Colonic mucosa (tissue), 4 donors: ENCODE data around the gene GALNT9. TPM values are rescaled to one million over a fixed set of nuclear protein-coding genes. Genes with fewer than 3 reads are reported as not detected.

Source experiments
- DNase-seq: peaks from one replicate; pipeline ENCODE4 v3.0.0-alpha.2; 2020
- H3K27ac ChIP-seq: fragments of 200-600 bp; one replicate; pipeline ENCODE4 v1.8.0; 2021
- H3K27me3 ChIP-seq: fragments of 200-600 bp; one replicate; pipeline ENCODE4 v1.8.0; 2021
- H3K36me3 ChIP-seq: fragments of 200-600 bp; one replicate; pipeline ENCODE4 v1.8.0; 2021
- H3K4me1 ChIP-seq: fragments of 200-600 bp; one replicate; pipeline ENCODE4 v1.8.0; 2021; ENCODE audit warnings: mild to moderate bottlenecking
- H3K4me3 ChIP-seq: fragments of 200-600 bp; one replicate; pipeline ENCODE4 v1.8.0; 2021
- H3K9ac ChIP-seq, 2 donors: one replicate each; pipeline ENCODE4 v1.7.0; 2013; ENCODE audit warnings: control low read depth in 2 of 2, low read depth in 2 of 2, low read length in 2 of 2
- H3K9me3 ChIP-seq: fragments of 200-600 bp; one replicate; pipeline ENCODE4 v1.8.0; 2021
- CTCF ChIP-seq: fragments of 200-600 bp; IDR thresholded peaks from one replicate; pipeline ENCODE4 v1.8.0; 2022; ENCODE audit warnings: antibody characterized with exemption, mild to moderate bottlenecking
- intact Hi-C: fragments of 100-400 bp; cut with DNase I; formaldehyde crosslinking; loops from one replicate; pipeline ENCODE4 v1.14.1; 2022
- total RNA-seq, 2 donors: library from RNA; stranded (reverse); fragmentation: NEBNext Ultra II Directional in 1 of 2; extraction: Animal tissue kit (Norgen Biotek cat#: 25700) in 1 of 2; gene quantifications; one replicate each; pipeline ENCODE4 v1.2.1, GENCODE V29; 2021
- donor health status: healthy.
- donor health status: DM: no; HTN: no; CAD: no.
- donor health status: DM: no; HTN: no; CAD: no.

The GALNT9 gene
- total RNA-seq, 2 donors from 2014 or later, result 0.45 TPM; not detected in 1

- no peak for DNase-seq
- Histone ChIP-seq H3K4me3 (no peak overlapping the region), H3K9me3 (no peaks in the 10 kb centered on the region), H3K27ac (no peak overlapping the region), H3K27me3 (no peaks in the 10 kb centered on the region), H3K9ac (no peak overlapping the region), H3K36me3 (no peaks in the 10 kb centered on the region), H3K4me1 (no peaks in the 10 kb centered on the region)
- no peak for TF ChIP-seq CTCF
- intact Hi-C loops, result no loop called here
These were observed 156.0 kb downstream of the GALNT9 start for GRCh38 chr12:132173135-132174014.

- H3K27ac ChIP-seq, result no peak overlapping the region
- H3K9ac ChIP-seq, result no peak overlapping the region
- TF ChIP-seq CTCF, result no peak
- H3K9me3 ChIP-seq, result no peaks in the 10 kb centered on the region
- intact Hi-C loops, result no loop called here
- no peaks in the 10 kb centered on the region for H3K27me3 ChIP-seq
- no peaks in the 10 kb centered on the region for H3K4me1 ChIP-seq
- H3K36me3 ChIP-seq, result no peaks in the 10 kb centered on the region
- no peak for DNase-seq
- H3K4me3 ChIP-seq, result no peak overlapping the region
These were observed 156.8 kb downstream of the GALNT9 start for GRCh38 chr12:132172619-132173018.

- no peak for TF ChIP-seq CTCF
- Histone ChIP-seq H3K4me3 (no peak overlapping the region), H3K27ac (no peak overlapping the region), H3K9ac (no peak overlapping the region), H3K9me3 (no peaks in the 10 kb centered on the region), H3K36me3 (no peaks in the 10 kb centered on the region), H3K4me1 (no peaks in the 10 kb centered on the region), H3K27me3 (no peaks in the 10 kb centered on the region)
- intact Hi-C loops, result no loop called here
- no peak for DNase-seq
These were observed 157.3 kb downstream of the GALNT9 start for GRCh38 chr12:132171968-132172521.

GRCh38 chr12:132171293-132171967 lies 158.0 kb downstream of the GALNT9 start:
- H3K9ac ChIP-seq, result no peak overlapping the region
- H3K4me3 ChIP-seq, result no peak overlapping the region
- no peaks in the 10 kb centered on the region for H3K27me3 ChIP-seq
- TF ChIP-seq CTCF, result no peak
- no peak overlapping the region for H3K27ac ChIP-seq
- no peaks in the 10 kb centered on the region for H3K36me3 ChIP-seq
- DNase-seq, result no peak
- H3K9me3 ChIP-seq, result no peaks in the 10 kb centered on the region
- intact Hi-C loops, result no loop called here
- no peaks in the 10 kb centered on the region for H3K4me1 ChIP-seq

GRCh38 chr12:132170637-132171292 lies 158.6 kb downstream of the GALNT9 start:
- H3K4me1 ChIP-seq, result no peaks in the 10 kb centered on the region
- H3K9me3 ChIP-seq, result no peaks in the 10 kb centered on the region
- no peak overlapping the region for H3K9ac ChIP-seq
- no peaks in the 10 kb centered on the region for H3K36me3 ChIP-seq
- H3K27me3 ChIP-seq, result no peaks in the 10 kb centered on the region
- no peak overlapping the region for H3K4me3 ChIP-seq
- TF ChIP-seq CTCF, result no peak
- intact Hi-C loops, result no loop called here
- DNase-seq, result no peak
- no peak overlapping the region for H3K27ac ChIP-seq
